GM23338 (cell line): ENCODE measurements around the gene GSTT4. TPM values are rescaled to one million over a fixed set of nuclear protein-coding genes. Genes with fewer than 3 reads are reported as not detected.
A peak's percentile ranks its signal among the peaks of the same experiment; 100 is the strongest.

Experiments used
- ATAC-seq: fragments of 200-7000 bp; cut with Tn5 transposase; 3 replicates; pipeline ENCODE4 v1.9.1; 2020
- DNase-seq: peaks from one replicate; pipeline ENCODE4 v3.0.0-alpha.2; 2015; ENCODE audit warnings: low spot score
- H2AFZ ChIP-seq: fragments of 200-600 bp; sonication (generic); 2 replicates; pipeline ENCODE4 v1.8.0; 2016; ENCODE audit warnings: antibody characterized with exemption, mild to moderate bottlenecking, moderate library complexity
- H3F3A ChIP-seq: fragments of 200-600 bp; sonication (generic); replicated peaks from 2 replicates; pipeline ENCODE4 v1.8.0; 2017; ENCODE audit warnings: antibody characterized with exemption, mixed run types, low read depth
- H3K27ac ChIP-seq: fragments of 200-600 bp; sonication (generic); 2 replicates; pipeline ENCODE4 v1.6.1; 2016; ENCODE audit warnings: low read depth
- H3K27me3 ChIP-seq: fragments of 200-600 bp; sonication (generic); 2 replicates; pipeline ENCODE4 v1.8.0; 2016; ENCODE audit warnings: mild to moderate bottlenecking, mixed run types, moderate library complexity; ENCODE audit not compliant: insufficient read depth
- H3K36me3 ChIP-seq: fragments of 200-600 bp; sonication (generic); 2 replicates; pipeline ENCODE4 v1.8.0; 2016; ENCODE audit warnings: mild to moderate bottlenecking; ENCODE audit not compliant: insufficient read depth
- H3K4me1 ChIP-seq: fragments of 200-600 bp; sonication (generic); 2 replicates; pipeline ENCODE4 v1.8.0; 2016; ENCODE audit warnings: mild to moderate bottlenecking, moderate library complexity; ENCODE audit not compliant: insufficient read depth
- H3K4me2 ChIP-seq: fragments of 200-600 bp; sonication (generic); 2 replicates; pipeline ENCODE4 v1.7.1; 2017; ENCODE audit warnings: mixed run types
- H3K4me3 ChIP-seq: fragments of 200-600 bp; sonication (generic); 2 replicates; pipeline ENCODE4 v1.6.1; 2016; ENCODE audit warnings: mixed run types
- H3K79me2 ChIP-seq: fragments of 200-600 bp; sonication (generic); replicated peaks from 2 replicates; pipeline ENCODE4 v1.8.0; 2017; ENCODE audit warnings: mild to moderate bottlenecking; ENCODE audit not compliant: insufficient read depth
- H3K9me2 ChIP-seq: fragments of 200-600 bp; sonication (generic); 2 replicates; pipeline ENCODE4 v1.8.0; 2017; ENCODE audit not compliant: insufficient read depth
- H4K20me1 ChIP-seq: fragments of 200-600 bp; sonication (generic); replicated peaks from 2 replicates; pipeline ENCODE4 v1.8.0; 2017; ENCODE audit warnings: mild to moderate bottlenecking; ENCODE audit not compliant: insufficient read depth
- H3K27ac Mint-ChIP-seq: 2 replicates; pipeline ENCODE4 v1.8.0; 2020; ENCODE audit warnings: inconsistent platforms, mild to moderate bottlenecking, moderate library complexity, mixed read lengths
- H3K27me3 Mint-ChIP-seq: 3 replicates; pipeline ENCODE4 v1.8.0; 2022; ENCODE audit warnings: low read depth, mild to moderate bottlenecking, moderate library complexity, mixed read lengths, inconsistent platforms; ENCODE audit not compliant: insufficient read depth, poor library complexity
- H3K36me3 Mint-ChIP-seq: 3 replicates; pipeline ENCODE4 v1.8.0; 2021; ENCODE audit warnings: low read depth, mild to moderate bottlenecking, inconsistent platforms, moderate library complexity, mixed read lengths
- H3K4me1 Mint-ChIP-seq: 3 replicates; pipeline ENCODE4 v1.8.0; 2020; ENCODE audit warnings: mild to moderate bottlenecking, inconsistent platforms, mixed read lengths
- H3K4me3 Mint-ChIP-seq: 3 replicates; pipeline ENCODE4 v1.8.0; 2021; ENCODE audit warnings: moderate library complexity, mild to moderate bottlenecking, inconsistent platforms, mixed read lengths
- H3K9me3 Mint-ChIP-seq: 3 replicates; pipeline ENCODE4 v1.8.0; 2020; ENCODE audit warnings: moderate library complexity, mild to moderate bottlenecking, inconsistent platforms, mixed read lengths
- CREB1 ChIP-seq: fragments of 250-450 bp; sonication (Bioruptor Pico); IDR thresholded peaks from 2 replicates; pipeline ENCODE4 v1.5.0; 2020; ENCODE audit warnings: low read depth, mild to moderate bottlenecking, moderate library complexity
- ETS1 ChIP-seq: IDR thresholded peaks from 2 replicates; pipeline ENCODE4 v1.6.1; 2016; ENCODE audit warnings: antibody characterized with exemption
- EZH2 ChIP-seq: fragments of 200-600 bp; sonication (generic); IDR thresholded peaks from one replicate; pipeline ENCODE4 v1.8.0; 2017; ENCODE audit warnings: antibody characterized with exemption, mild to moderate bottlenecking, low read depth; ENCODE audit not compliant: unreplicated experiment
- EZH2phosphoT487 ChIP-seq: fragments of 200-600 bp; sonication (generic); IDR thresholded peaks from one replicate; pipeline ENCODE4 v1.8.1; 2018; ENCODE audit warnings: antibody characterized with exemption; ENCODE audit not compliant: unreplicated experiment
- JUNB ChIP-seq: IDR thresholded peaks from one replicate; pipeline ENCODE4 v1.6.1; 2016; ENCODE audit warnings: antibody characterized with exemption; ENCODE audit not compliant: unreplicated experiment
- NANOG ChIP-seq: IDR thresholded peaks from 2 replicates; pipeline ENCODE4 v1.6.1; 2016; ENCODE audit warnings: antibody characterized with exemption, borderline replicate concordance
- POLR2AphosphoS5 ChIP-seq: IDR thresholded peaks from 2 replicates; pipeline ENCODE4 v1.6.1; 2016; ENCODE audit warnings: antibody characterized with exemption, low read depth
- REST ChIP-seq: IDR thresholded peaks from one replicate; pipeline ENCODE4 v1.6.1; 2018; ENCODE audit warnings: antibody characterized with exemption; ENCODE audit not compliant: unreplicated experiment
- STAT1 ChIP-seq: IDR thresholded peaks from one replicate; pipeline ENCODE4 v1.6.1; 2016; ENCODE audit warnings: antibody characterized with exemption; ENCODE audit not compliant: unreplicated experiment
- ZNF114 ChIP-seq: fragments of 250-450 bp; sonication (Bioruptor Pico); IDR thresholded peaks from 2 replicates; pipeline ENCODE4 v1.5.0; 2020; ENCODE audit warnings: mild to moderate bottlenecking, moderate library complexity
- ZNF462 ChIP-seq: fragments of 250-450 bp; sonication (Bioruptor Pico); IDR thresholded peaks from 2 replicates; pipeline ENCODE4 v1.5.0; 2020; ENCODE audit warnings: mild to moderate bottlenecking, moderate library complexity
- polyA plus RNA-seq: library from polyadenylated mRNA; unstranded; fragments of >200 nt; fragmentation: Nextera tagmentation; extraction: Ambion mirVana; gene quantifications from 2 replicates; pipeline ENCODE4 v1.2.1, GENCODE V29; 2016
- total RNA-seq: library from RNA; depleted of rRNA; stranded (reverse); fragments of >200 nt; shearing (Covaris generic); gene quantifications from 2 replicates; pipeline ENCODE4 v1.2.3, GENCODE V29; 2014

GSTT4 gene
- total and polyA plus RNA-seq, 2 experiments from 2014 or later = not detected

GRCh38 chr22:24040946-24041345 lies 35.7 kb upstream of the GSTT4 start:
- DNase-seq = no peak
- no peak for ATAC-seq
- no peaks in the 10 kb centered on the region for H3K27me3 ChIP-seq
- H3K9me3 Mint-ChIP-seq = no peaks in the 10 kb centered on the region
- peaks cover 43% of the 10 kb centered on the region for H3K36me3 Mint-ChIP-seq
- peaks cover 23% of the 10 kb centered on the region; the same call in 1 of the 2 replicates for H3K36me3 ChIP-seq
- H3K4me3 ChIP-seq = no peak overlapping the region
- no peak overlapping the region for H2AFZ ChIP-seq
- no peaks in the 10 kb centered on the region for H3K27me3 Mint-ChIP-seq
- no peaks in the 10 kb centered on the region; the same call in 1 of the 2 replicates for H3K9me2 ChIP-seq
- H3K27ac Mint-ChIP-seq = peak overlapping the region; percentile 50
- no peak overlapping the region for H3K4me3 Mint-ChIP-seq
- no peaks in the 10 kb centered on the region for H3K4me1 ChIP-seq
- TF ChIP-seq ZNF114 (CRISPR knock-in tag) (no peak), NANOG (no peak), EZH2phosphoT487 (no peak)
- H3K79me2 ChIP-seq = no peaks in the 10 kb centered on the region
- H3K4me2 ChIP-seq = no peak overlapping the region
- H3F3A ChIP-seq = no peaks in the 10 kb centered on the region
- H4K20me1 ChIP-seq = no peaks in the 10 kb centered on the region; the same call in none of the 2 replicates
- no peaks in the 10 kb centered on the region for H3K4me1 Mint-ChIP-seq
- no peak overlapping the region for H3K27ac ChIP-seq

- no peak overlapping the region for H3K27ac ChIP-seq
Measured at GRCh38 chr22:24039046-24039445, 33.8 kb upstream of the GSTT4 start.

More at GRCh38 chr22:24039046-24039445, 33.8 kb upstream of the GSTT4 start:
- H3K36me3 ChIP-seq = peaks cover 23% of the 10 kb centered on the region; the same call in 1 of the 2 replicates
- peaks cover 3% of the 10 kb centered on the region; the same call in 1 of the 2 replicates for H3K79me2 ChIP-seq
- Mint-ChIP-seq H3K4me3 (no peak overlapping the region), H3K27ac (peak overlapping the region; percentile 91), H3K27me3 (peaks cover 3% of the 10 kb centered on the region), H3K36me3 (peaks cover 43% of the 10 kb centered on the region), H3K4me1 (peaks cover 5% of the 10 kb centered on the region; the same call in 2 of the 3 replicates), H3K9me3 (no peaks in the 10 kb centered on the region)
- no peak for DNase-seq
- no peaks in the 10 kb centered on the region for H3K4me1 ChIP-seq
- H3K27me3 ChIP-seq = no peaks in the 10 kb centered on the region
- no peak overlapping the region for H3K4me3 ChIP-seq
- H2AFZ ChIP-seq = no peak overlapping the region
- no peaks in the 10 kb centered on the region; the same call in 1 of the 2 replicates for H3K9me2 ChIP-seq
- ATAC-seq = no peak
- no peak overlapping the region for H3K4me2 ChIP-seq
- H3F3A ChIP-seq = no peaks in the 10 kb centered on the region
- TF ChIP-seq EZH2 = no peak
- no peak for TF ChIP-seq ZNF114 (CRISPR knock-in tag)
- TF ChIP-seq NANOG = no peak
- no peak for TF ChIP-seq CREB1 (CRISPR knock-in tag)
- TF ChIP-seq ETS1 = no peak
- no peak for TF ChIP-seq ZNF462 (CRISPR knock-in tag)
- TF ChIP-seq JUNB = no peak
- no peak for TF ChIP-seq POLR2AphosphoS5
- TF ChIP-seq REST = no peak
- TF ChIP-seq STAT1 = no peak
- TF ChIP-seq EZH2phosphoT487 = no peak
- H4K20me1 ChIP-seq = peaks cover 9% of the 10 kb centered on the region
